Trophoblast cell (in vitro differentiated cells and primary cell): ENCODE data around the gene SLC37A1.

Source experiments
- DNase-seq, 2 donors: peaks; one replicate each; pipeline ENCODE4 v3.0.0-alpha.2; 2016
- H2AFZ ChIP-seq: 2 replicates; pipeline ENCODE4 v1.6.1; 2013; ENCODE audit warnings: low read length, moderate library complexity, mild to moderate bottlenecking; ENCODE audit not compliant: insufficient read depth, poor library complexity
- H2AK5ac ChIP-seq: 2 replicates; pipeline ENCODE4 v1.6.1; 2013; ENCODE audit warnings: mild to moderate bottlenecking, low read length
- H2BK120ac ChIP-seq: 2 replicates; pipeline ENCODE4 v1.6.1; 2013; ENCODE audit warnings: low read length, mild to moderate bottlenecking, moderate library complexity; ENCODE audit not compliant: insufficient read depth, poor library complexity
- H2BK12ac ChIP-seq: 2 replicates; pipeline ENCODE4 v1.6.1; 2013; ENCODE audit warnings: mild to moderate bottlenecking, low read length, moderate library complexity
- H2BK5ac ChIP-seq: 2 replicates; pipeline ENCODE4 v1.6.1; 2013; ENCODE audit warnings: low read length, low read depth, moderate library complexity, mild to moderate bottlenecking; ENCODE audit not compliant: poor library complexity
- H3K14ac ChIP-seq: 2 replicates; pipeline ENCODE4 v1.6.1; 2013; ENCODE audit warnings: mild to moderate bottlenecking, low read length
- H3K18ac ChIP-seq: 2 replicates; pipeline ENCODE4 v1.6.1; 2013; ENCODE audit warnings: mild to moderate bottlenecking, low read length
- H3K23ac ChIP-seq: 2 replicates; pipeline ENCODE4 v1.6.1; 2013; ENCODE audit warnings: low read length
- H3K27ac ChIP-seq: 2 replicates; pipeline ENCODE4 v1.5.1; 2013; ENCODE audit warnings: low read depth, mild to moderate bottlenecking, inconsistent platforms, low read length, moderate library complexity
- H3K27me3 ChIP-seq: 2 replicates; pipeline ENCODE4 v1.6.1; 2013; ENCODE audit warnings: inconsistent platforms, mild to moderate bottlenecking, low read length, moderate library complexity; ENCODE audit not compliant: insufficient read depth
- H3K36me3 ChIP-seq, 2 experiments: 1 replicate in 1 of 2; 2 replicates in 1 of 2; pipeline ENCODE4 v1.6.1; 2013; ENCODE audit warnings: low read length in 2 of 2, mild to moderate bottlenecking in 2 of 2, moderate library complexity in 1 of 2; ENCODE audit not compliant: insufficient read depth in 2 of 2, control insufficient read depth in 1 of 2
- H3K4ac ChIP-seq: 2 replicates; pipeline ENCODE4 v1.6.1; 2013; ENCODE audit warnings: low read depth, mild to moderate bottlenecking, low read length, moderate library complexity
- H3K4me1 ChIP-seq, 2 experiments: 1 replicate in 1 of 2; 2 replicates in 1 of 2; pipeline ENCODE4 v1.6.1; 2013; ENCODE audit warnings: low read length in 2 of 2, mild to moderate bottlenecking in 2 of 2, moderate library complexity in 1 of 2; ENCODE audit not compliant: insufficient read depth in 2 of 2, control insufficient read depth in 1 of 2
- H3K4me2 ChIP-seq: 2 replicates; pipeline ENCODE4 v1.6.1; 2013; ENCODE audit warnings: inconsistent platforms, mild to moderate bottlenecking, low read length, moderate library complexity
- H3K4me3 ChIP-seq: 2 replicates; pipeline ENCODE4 v1.5.1; 2013; ENCODE audit warnings: mild to moderate bottlenecking, low read depth, low read length, inconsistent platforms
- H3K79me1 ChIP-seq: one replicate; pipeline ENCODE4 v1.6.1; 2013; ENCODE audit warnings: low read length
- H3K79me2 ChIP-seq: 2 replicates; pipeline ENCODE4 v1.6.1; 2013; ENCODE audit warnings: low read length, mild to moderate bottlenecking; ENCODE audit not compliant: control insufficient read depth, insufficient read depth, poor library complexity
- H3K9ac ChIP-seq: 2 replicates; pipeline ENCODE4 v1.6.1; 2013; ENCODE audit warnings: mild to moderate bottlenecking, low read length
- H3K9me3 ChIP-seq: 2 replicates; pipeline ENCODE4 v1.6.1; 2013; ENCODE audit warnings: low read depth, mild to moderate bottlenecking, control low read depth, inconsistent platforms, low read length; ENCODE audit not compliant: insufficient read depth
- H4K12ac ChIP-seq: 2 replicates; pipeline ENCODE4 v1.6.1; 2013; ENCODE audit warnings: low read depth, mild to moderate bottlenecking, low read length, moderate library complexity
- H4K8ac ChIP-seq: 2 replicates; pipeline ENCODE4 v1.6.1; 2013; ENCODE audit warnings: low read depth, mild to moderate bottlenecking, low read length, moderate library complexity
- H4K91ac ChIP-seq: one replicate; pipeline ENCODE4 v1.6.1; 2013; ENCODE audit warnings: low read depth, mild to moderate bottlenecking, low read length, moderate library complexity
- WGBS: extraction: QIAGEN DNeasy Blood & Tissue Kit; methylation state at CpG from one replicate; pipeline ENCODE4 v1.1.7; 2013; ENCODE audit warnings: missing lambda C conversion rate; ENCODE audit not compliant: insufficient read length, insufficient coverage; ENCODE audit errors: extremely low coverage; 5-methylcytosine and 5-hydroxymethylcytosine counted together

SLC37A1 gene

GRCh38 chr21:42611852-42612251 is 98.2 kb downstream of the SLC37A1 start:
- Histone ChIP-seq H2AK5ac (no peak overlapping the region), H3K4me3 (no peak overlapping the region), H3K79me1 (peaks cover 3% of the 10 kb centered on the region), H3K79me2 (no peaks in the 10 kb centered on the region), H2BK12ac (no peak overlapping the region), H3K4ac (no peak overlapping the region), H3K14ac (no peak overlapping the region), H2BK120ac (no peak overlapping the region), H4K8ac (no peak overlapping the region), H3K4me2 (no peak overlapping the region), H3K27ac (no peak overlapping the region), H2AFZ (no peak overlapping the region), H3K9ac (no peak overlapping the region), H4K91ac (no peak overlapping the region), H3K9me3 (peaks cover 14% of the 10 kb centered on the region), H3K4me1 (peaks cover 3 to 13% of the 10 kb centered on the region in 2 experiments), H3K23ac (no peak overlapping the region), H2BK5ac (no peak overlapping the region), H3K27me3 (no peaks in the 10 kb centered on the region), H3K36me3 (no peaks in the 10 kb centered on the region), H4K12ac (no peak overlapping the region), H3K18ac (no peak overlapping the region)
- DNase-seq, result no peak
- no CpG with 5 or more reads among the region's 3 CpGs for WGBS

- Histone ChIP-seq H3K27ac (no peak overlapping the region), H2BK5ac (no peak overlapping the region), H4K91ac (no peak overlapping the region), H3K23ac (no peak overlapping the region), H2BK12ac (no peak overlapping the region), H2AFZ (no peak overlapping the region), H3K14ac (no peak overlapping the region), H2AK5ac (no peak overlapping the region), H3K4me3 (no peak overlapping the region), H3K4me1 (peaks cover 3 to 13% of the 10 kb centered on the region in 2 experiments), H3K79me2 (no peaks in the 10 kb centered on the region), H3K4ac (no peak overlapping the region), H3K18ac (no peak overlapping the region), H3K9me3 (peaks cover 11% of the 10 kb centered on the region), H3K9ac (no peak overlapping the region), H3K27me3 (no peaks in the 10 kb centered on the region), H3K4me2 (no peak overlapping the region), H4K12ac (no peak overlapping the region), H3K36me3 (no peaks in the 10 kb centered on the region), H3K79me1 (peaks cover 3% of the 10 kb centered on the region), H2BK120ac (no peak overlapping the region), H4K8ac (no peak overlapping the region)
- no CpG with 5 or more reads among the region's 1 CpG for WGBS
- DNase-seq, result no peak
These were observed 98.7 kb downstream of the SLC37A1 start for GRCh38 chr21:42612390-42612789.

- Histone ChIP-seq H3K4me1 (peaks cover 3 to 13% of the 10 kb centered on the region in 2 experiments), H3K79me1 (peaks cover 3% of the 10 kb centered on the region), H3K9me3 (peaks cover 11% of the 10 kb centered on the region), H2BK5ac (no peak overlapping the region), H3K4me3 (no peak overlapping the region), H4K8ac (no peak overlapping the region), H3K4ac (no peak overlapping the region), H3K36me3 (no peaks in the 10 kb centered on the region), H3K27me3 (no peaks in the 10 kb centered on the region), H4K12ac (no peak overlapping the region), H2AK5ac (peak overlapping the region; percentile 69), H3K4me2 (no peak overlapping the region), H3K23ac (no peak overlapping the region), H2AFZ (no peak overlapping the region), H2BK12ac (peak overlapping the region; percentile 23), H2BK120ac (peak overlapping the region; percentile 33), H3K18ac (no peak overlapping the region), H3K79me2 (no peaks in the 10 kb centered on the region), H3K9ac (no peak overlapping the region), H3K14ac (no peak overlapping the region), H4K91ac (no peak overlapping the region), H3K27ac (no peak overlapping the region)
- DNase-seq, result no peak
- WGBS, result no CpG with 5 or more reads among the region's 5 CpGs
These were observed 100.1 kb downstream of the SLC37A1 start for GRCh38 chr21:42613756-42614155.

GRCh38 chr21:42614396-42614795 is 100.7 kb downstream of the SLC37A1 start:
- Histone ChIP-seq H2AFZ (no peak overlapping the region), H3K4me1 (peaks cover 3 to 13% of the 10 kb centered on the region in 2 experiments), H3K36me3 (no peaks in the 10 kb centered on the region), H4K12ac (no peak overlapping the region), H2AK5ac (no peak overlapping the region), H3K79me2 (no peaks in the 10 kb centered on the region), H3K27me3 (no peaks in the 10 kb centered on the region), H2BK120ac (no peak overlapping the region), H4K91ac (no peak overlapping the region), H4K8ac (no peak overlapping the region), H2BK12ac (no peak overlapping the region), H3K4me2 (no peak overlapping the region), H3K23ac (no peak overlapping the region), H3K18ac (no peak overlapping the region), H3K4ac (no peak overlapping the region), H3K9me3 (peaks cover 11% of the 10 kb centered on the region), H3K79me1 (peaks cover 3% of the 10 kb centered on the region), H3K9ac (no peak overlapping the region), H3K4me3 (no peak overlapping the region), H3K27ac (peak overlapping the region; percentile 12), H2BK5ac (peak overlapping the region; percentile 2), H3K14ac (no peak overlapping the region)
- no peak for DNase-seq
- no CpG with 5 or more reads among the region's 9 CpGs for WGBS
